Measurements from ENCODE around the gene RNASET2. TPM values are rescaled to one million over a fixed set of nuclear protein-coding genes. Genes with fewer than 3 reads are reported as not detected.

The RNASET2 gene
- total and polyA plus RNA-seq, 2 of the 13 experiments (the other 11 are each of a cell fraction or from before 2014, with no cell fraction given) = 44.6 to 597 TPM

GRCh38 chr6:166955121-166955864 lies 1.1 kb downstream of the RNASET2 start (continued):
- TF ChIP-seq ATF1 (CRISPR knock-in tag; IDR thresholded peaks at IDR 0.05) (no peak), ZNF441 (CRISPR knock-in tag; IDR thresholded peaks at IDR 0.05; ENCODE audit: borderline replicate concordance) (0 out of 2 replicates have a peak, but pooled peaks have one; percentile 81), ZNF564 (CRISPR knock-in tag; IDR thresholded peaks at IDR 0.05) (0 out of 2 replicates have a peak, but pooled peaks have one; percentile 6), NR2F2 (IDR thresholded peaks at IDR 0.05; ENCODE audit: borderline replicate concordance, low read depth) (no peak), MTA3 (CRISPR knock-in tag; IDR thresholded peaks at IDR 0.05) (no peak), ZBTB38 (CRISPR knock-in tag; IDR thresholded peaks at IDR 0.05) (peak; percentile 100), ZNF292 (CRISPR knock-in tag; IDR thresholded peaks at IDR 0.05; ENCODE audit: borderline replicate concordance, low read depth) (peak; percentile 18; the same call in 1 of the 2 replicates), ATM (IDR thresholded peaks at IDR 0.05; ENCODE audit: borderline replicate concordance) (no peak), MAF1 (CRISPR knock-in tag; IDR thresholded peaks at IDR 0.05; ENCODE audit: borderline replicate concordance) (no peak), PHF21A (CRISPR knock-in tag; IDR thresholded peaks at IDR 0.05) (no peak), PHF8 (CRISPR knock-in tag; IDR thresholded peaks at IDR 0.05) (no peak), BORCS8-MEF2B (CRISPR knock-in tag; IDR thresholded peaks at IDR 0.05) (peak; percentile 44; the same call in 1 of the 2 replicates), SOX5 (CRISPR knock-in tag; IDR thresholded peaks at IDR 0.05; ENCODE audit: borderline replicate concordance) (no peak), PRPF4 (IDR thresholded peaks at IDR 0.05; ENCODE audit: low read depth, low read length, poor library complexity, severe bottlenecking) (no peak), MZF1 (CRISPR knock-in tag; IDR thresholded peaks at IDR 0.05; ENCODE audit: borderline replicate concordance) (peak; percentile 74; the same call in 1 of the 2 replicates), ADNP (CRISPR knock-in tag; IDR thresholded peaks at IDR 0.05) (no peak), ZNF550 (CRISPR knock-in tag; IDR thresholded peaks at IDR 0.05; ENCODE audit: borderline replicate concordance) (no peak), ZNF704 (CRISPR knock-in tag; IDR thresholded peaks at IDR 0.05; ENCODE audit: borderline replicate concordance) (no peak), ZNF263 (CRISPR knock-in tag; IDR thresholded peaks at IDR 0.05) (peak; percentile 59), RFXAP (CRISPR knock-in tag; IDR thresholded peaks at IDR 0.05; ENCODE audit: borderline replicate concordance) (0 out of 2 replicates have a peak, but pooled peaks have one; percentile 41), SKIL (CRISPR knock-in tag; IDR thresholded peaks at IDR 0.05; ENCODE audit: borderline replicate concordance) (peak; percentile 63), ZNF790 (CRISPR knock-in tag; IDR thresholded peaks at IDR 0.05; ENCODE audit: borderline replicate concordance) (no peak)
- TF ChIP-seq, protein P1, sequence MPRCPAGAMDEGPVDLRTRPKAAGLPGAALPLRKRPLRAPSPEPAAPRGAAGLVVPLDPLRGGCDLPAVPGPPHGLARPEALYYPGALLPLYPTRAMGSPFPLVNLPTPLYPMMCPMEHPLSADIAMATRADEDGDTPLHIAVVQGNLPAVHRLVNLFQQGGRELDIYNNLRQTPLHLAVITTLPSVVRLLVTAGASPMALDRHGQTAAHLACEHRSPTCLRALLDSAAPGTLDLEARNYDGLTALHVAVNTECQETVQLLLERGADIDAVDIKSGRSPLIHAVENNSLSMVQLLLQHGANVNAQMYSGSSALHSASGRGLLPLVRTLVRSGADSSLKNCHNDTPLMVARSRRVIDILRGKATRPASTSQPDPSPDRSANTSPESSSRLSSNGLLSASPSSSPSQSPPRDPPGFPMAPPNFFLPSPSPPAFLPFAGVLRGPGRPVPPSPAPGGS (CRISPR knock-in tag; IDR thresholded peaks at IDR 0.05) = no peak
- TF ChIP-seq, protein P2, sequence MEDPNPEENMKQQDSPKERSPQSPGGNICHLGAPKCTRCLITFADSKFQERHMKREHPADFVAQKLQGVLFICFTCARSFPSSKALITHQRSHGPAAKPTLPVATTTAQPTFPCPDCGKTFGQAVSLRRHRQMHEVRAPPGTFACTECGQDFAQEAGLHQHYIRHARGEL (CRISPR knock-in tag; IDR thresholded peaks at IDR 0.05) = no peak
- TF ChIP-seq, protein P3, sequence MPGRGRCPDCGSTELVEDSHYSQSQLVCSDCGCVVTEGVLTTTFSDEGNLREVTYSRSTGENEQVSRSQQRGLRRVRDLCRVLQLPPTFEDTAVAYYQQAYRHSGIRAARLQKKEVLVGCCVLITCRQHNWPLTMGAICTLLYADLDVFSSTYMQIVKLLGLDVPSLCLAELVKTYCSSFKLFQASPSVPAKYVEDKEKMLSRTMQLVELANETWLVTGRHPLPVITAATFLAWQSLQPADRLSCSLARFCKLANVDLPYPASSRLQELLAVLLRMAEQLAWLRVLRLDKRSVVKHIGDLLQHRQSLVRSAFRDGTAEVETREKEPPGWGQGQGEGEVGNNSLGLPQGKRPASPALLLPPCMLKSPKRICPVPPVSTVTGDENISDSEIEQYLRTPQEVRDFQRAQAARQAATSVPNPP (CRISPR knock-in tag; IDR thresholded peaks at IDR 0.05) = no peak

Measured in HepG2 (cell line).